ENCODE results near the gene CHD5. TPM values are rescaled to one million over a fixed set of nuclear protein-coding genes. Genes with fewer than 3 reads are reported as not detected.

The CHD5 gene
- total and polyA plus RNA-seq, 2 of the 13 experiments (the other 11 are each of a cell fraction or from before 2014, with no cell fraction given), result 0.02 to 0.21 TPM

DNA sequence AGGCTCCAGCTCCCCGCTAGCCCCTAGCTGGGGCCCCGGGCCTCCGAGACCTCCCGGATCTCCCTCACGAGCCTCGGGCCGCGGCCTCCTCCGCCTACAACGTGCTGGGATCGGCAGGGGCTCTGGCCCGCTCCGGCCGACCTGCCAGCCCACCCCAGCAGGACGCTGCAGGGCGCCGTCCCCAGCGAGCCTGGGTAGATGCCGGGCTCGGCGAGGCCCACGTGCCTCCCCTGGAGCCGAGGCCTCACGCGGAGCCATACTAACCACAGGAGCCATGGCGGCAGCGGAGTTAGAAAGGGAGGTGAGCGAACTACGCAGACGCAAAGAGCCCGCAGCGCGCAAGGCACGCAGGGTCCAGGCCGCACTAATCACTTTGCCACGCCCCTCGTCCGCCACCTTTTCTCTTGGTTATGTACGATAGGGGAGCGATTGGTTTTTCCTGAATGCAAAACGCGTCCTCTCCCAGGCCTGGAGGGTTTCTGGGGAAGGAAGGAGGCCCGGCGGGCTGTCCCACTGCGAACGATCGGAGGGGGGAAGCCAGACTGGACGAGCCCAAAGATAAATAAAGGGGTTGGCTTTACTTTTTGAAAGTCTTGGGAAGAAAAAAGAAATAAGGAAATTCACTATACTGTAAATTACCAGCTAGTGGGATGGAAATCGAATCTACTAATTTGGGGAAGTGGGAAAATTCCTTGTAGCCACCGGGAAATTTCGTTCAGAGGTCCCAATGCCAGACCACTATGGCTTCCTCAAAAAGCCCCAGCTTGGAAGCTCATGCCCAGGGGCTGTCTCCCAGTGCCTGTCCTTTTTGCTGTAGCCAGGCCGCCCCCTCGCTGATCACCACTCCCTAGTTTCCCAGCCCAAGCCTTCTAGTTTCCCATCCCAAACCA is 19.4 kb upstream of the CHD5 start, which contains the start of gene RPL22 (continued):
- TF ChIP-seq, protein P1, sequence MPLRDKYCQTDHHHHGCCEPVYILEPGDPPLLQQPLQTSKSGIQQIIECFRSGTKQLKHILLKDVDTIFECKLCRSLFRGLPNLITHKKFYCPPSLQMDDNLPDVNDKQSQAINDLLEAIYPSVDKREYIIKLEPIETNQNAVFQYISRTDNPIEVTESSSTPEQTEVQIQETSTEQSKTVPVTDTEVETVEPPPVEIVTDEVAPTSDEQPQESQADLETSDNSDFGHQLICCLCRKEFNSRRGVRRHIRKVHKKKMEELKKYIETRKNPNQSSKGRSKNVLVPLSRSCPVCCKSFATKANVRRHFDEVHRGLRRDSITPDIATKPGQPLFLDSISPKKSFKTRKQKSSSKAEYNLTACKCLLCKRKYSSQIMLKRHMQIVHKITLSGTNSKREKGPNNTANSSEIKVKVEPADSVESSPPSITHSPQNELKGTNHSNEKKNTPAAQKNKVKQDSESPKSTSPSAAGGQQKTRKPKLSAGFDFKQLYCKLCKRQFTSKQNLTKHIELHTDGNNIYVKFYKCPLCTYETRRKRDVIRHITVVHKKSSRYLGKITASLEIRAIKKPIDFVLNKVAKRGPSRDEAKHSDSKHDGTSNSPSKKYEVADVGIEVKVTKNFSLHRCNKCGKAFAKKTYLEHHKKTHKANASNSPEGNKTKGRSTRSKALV (CRISPR knock-in tag; IDR thresholded peaks at IDR 0.05), result peak; percentile 77; the same call in 1 of the 2 replicates
- TF ChIP-seq ZNF772 (CRISPR knock-in tag; IDR thresholded peaks at IDR 0.05), result peak; percentile 80
- TF ChIP-seq ZNF563 (CRISPR knock-in tag; IDR thresholded peaks at IDR 0.05), result peak; percentile 77; the same call in 1 of the 2 replicates
- TF ChIP-seq, protein P2, sequence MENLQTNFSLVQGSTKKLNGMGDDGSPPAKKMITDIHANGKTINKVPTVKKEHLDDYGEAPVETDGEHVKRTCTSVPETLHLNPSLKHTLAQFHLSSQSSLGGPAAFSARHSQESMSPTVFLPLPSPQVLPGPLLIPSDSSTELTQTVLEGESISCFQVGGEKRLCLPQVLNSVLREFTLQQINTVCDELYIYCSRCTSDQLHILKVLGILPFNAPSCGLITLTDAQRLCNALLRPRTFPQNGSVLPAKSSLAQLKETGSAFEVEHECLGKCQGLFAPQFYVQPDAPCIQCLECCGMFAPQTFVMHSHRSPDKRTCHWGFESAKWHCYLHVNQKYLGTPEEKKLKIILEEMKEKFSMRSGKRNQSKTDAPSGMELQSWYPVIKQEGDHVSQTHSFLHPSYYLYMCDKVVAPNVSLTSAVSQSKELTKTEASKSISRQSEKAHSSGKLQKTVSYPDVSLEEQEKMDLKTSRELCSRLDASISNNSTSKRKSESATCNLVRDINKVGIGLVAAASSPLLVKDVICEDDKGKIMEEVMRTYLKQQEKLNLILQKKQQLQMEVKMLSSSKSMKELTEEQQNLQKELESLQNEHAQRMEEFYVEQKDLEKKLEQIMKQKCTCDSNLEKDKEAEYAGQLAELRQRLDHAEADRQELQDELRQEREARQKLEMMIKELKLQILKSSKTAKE (CRISPR knock-in tag; IDR thresholded peaks at IDR 0.05; ENCODE audit: borderline replicate concordance), result no peak; the same call in 1 of the 2 replicates
- TF ChIP-seq, protein P3, sequence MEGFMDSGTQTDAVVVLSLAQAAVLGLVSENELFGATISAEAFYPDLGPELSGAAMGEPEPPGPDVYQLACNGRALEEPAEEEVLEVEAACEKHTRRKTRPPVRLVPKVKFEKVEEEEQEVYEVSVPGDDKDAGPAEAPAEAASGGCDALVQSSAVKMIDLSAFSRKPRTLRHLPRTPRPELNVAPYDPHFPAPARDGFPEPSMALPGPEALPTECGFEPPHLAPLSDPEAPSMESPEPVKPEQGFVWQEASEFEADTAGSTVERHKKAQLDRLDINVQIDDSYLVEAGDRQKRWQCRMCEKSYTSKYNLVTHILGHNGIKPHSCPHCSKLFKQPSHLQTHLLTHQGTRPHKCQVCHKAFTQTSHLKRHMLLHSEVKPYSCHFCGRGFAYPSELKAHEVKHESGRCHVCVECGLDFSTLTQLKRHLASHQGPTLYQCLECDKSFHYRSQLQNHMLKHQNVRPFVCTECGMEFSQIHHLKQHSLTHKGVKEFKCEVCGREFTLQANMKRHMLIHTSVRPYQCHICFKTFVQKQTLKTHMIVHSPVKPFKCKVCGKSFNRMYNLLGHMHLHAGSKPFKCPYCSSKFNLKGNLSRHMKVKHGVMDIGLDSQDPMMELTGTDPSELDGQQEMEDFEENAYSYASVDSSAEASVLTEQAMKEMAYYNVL (CRISPR knock-in tag; IDR thresholded peaks at IDR 0.05; ENCODE audit: borderline replicate concordance), result no peak; the same call in 1 of the 2 replicates
- TF ChIP-seq, protein P4, sequence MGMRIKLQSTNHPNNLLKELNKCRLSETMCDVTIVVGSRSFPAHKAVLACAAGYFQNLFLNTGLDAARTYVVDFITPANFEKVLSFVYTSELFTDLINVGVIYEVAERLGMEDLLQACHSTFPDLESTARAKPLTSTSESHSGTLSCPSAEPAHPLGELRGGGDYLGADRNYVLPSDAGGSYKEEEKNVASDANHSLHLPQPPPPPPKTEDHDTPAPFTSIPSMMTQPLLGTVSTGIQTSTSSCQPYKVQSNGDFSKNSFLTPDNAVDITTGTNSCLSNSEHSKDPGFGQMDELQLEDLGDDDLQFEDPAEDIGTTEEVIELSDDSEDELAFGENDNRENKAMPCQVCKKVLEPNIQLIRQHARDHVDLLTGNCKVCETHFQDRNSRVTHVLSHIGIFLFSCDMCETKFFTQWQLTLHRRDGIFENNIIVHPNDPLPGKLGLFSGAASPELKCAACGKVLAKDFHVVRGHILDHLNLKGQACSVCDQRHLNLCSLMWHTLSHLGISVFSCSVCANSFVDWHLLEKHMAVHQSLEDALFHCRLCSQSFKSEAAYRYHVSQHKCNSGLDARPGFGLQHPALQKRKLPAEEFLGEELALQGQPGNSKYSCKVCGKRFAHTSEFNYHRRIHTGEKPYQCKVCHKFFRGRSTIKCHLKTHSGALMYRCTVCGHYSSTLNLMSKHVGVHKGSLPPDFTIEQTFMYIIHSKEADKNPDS (CRISPR knock-in tag; IDR thresholded peaks at IDR 0.05), result no peak
- no peak; the same call in 1 of the 2 replicates for TF ChIP-seq ZNF33B (CRISPR knock-in tag; IDR thresholded peaks at IDR 0.05)
- TF ChIP-seq ZSCAN12 (CRISPR knock-in tag; IDR thresholded peaks at IDR 0.05), result peak; percentile 91
- peak; percentile 83; the same call in 1 of the 2 replicates for TF ChIP-seq CBX5 (CRISPR knock-in tag; IDR thresholded peaks at IDR 0.05; ENCODE audit: borderline replicate concordance)
- TF ChIP-seq, protein P5, sequence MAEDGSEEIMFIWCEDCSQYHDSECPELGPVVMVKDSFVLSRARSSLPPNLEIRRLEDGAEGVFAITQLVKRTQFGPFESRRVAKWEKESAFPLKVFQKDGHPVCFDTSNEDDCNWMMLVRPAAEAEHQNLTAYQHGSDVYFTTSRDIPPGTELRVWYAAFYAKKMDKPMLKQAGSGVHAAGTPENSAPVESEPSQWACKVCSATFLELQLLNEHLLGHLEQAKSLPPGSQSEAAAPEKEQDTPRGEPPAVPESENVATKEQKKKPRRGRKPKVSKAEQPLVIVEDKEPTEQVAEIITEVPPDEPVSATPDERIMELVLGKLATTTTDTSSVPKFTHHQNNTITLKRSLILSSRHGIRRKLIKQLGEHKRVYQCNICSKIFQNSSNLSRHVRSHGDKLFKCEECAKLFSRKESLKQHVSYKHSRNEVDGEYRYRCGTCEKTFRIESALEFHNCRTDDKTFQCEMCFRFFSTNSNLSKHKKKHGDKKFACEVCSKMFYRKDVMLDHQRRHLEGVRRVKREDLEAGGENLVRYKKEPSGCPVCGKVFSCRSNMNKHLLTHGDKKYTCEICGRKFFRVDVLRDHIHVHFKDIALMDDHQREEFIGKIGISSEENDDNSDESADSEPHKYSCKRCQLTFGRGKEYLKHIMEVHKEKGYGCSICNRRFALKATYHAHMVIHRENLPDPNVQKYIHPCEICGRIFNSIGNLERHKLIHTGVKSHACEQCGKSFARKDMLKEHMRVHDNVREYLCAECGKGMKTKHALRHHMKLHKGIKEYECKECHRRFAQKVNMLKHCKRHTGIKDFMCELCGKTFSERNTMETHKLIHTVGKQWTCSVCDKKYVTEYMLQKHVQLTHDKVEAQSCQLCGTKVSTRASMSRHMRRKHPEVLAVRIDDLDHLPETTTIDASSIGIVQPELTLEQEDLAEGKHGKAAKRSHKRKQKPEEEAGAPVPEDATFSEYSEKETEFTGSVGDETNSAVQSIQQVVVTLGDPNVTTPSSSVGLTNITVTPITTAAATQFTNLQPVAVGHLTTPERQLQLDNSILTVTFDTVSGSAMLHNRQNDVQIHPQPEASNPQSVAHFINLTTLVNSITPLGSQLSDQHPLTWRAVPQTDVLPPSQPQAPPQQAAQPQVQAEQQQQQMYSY (CRISPR knock-in tag; IDR thresholded peaks at IDR 0.05), result peak; percentile 53; the same call in 1 of the 2 replicates
- TF ChIP-seq ZNF839 (CRISPR knock-in tag; IDR thresholded peaks at IDR 0.05; ENCODE audit: borderline replicate concordance), result no peak
- TF ChIP-seq GABPB1 (CRISPR knock-in tag; IDR thresholded peaks at IDR 0.05), result peak; percentile 87
- TF ChIP-seq ZNF614 (CRISPR knock-in tag; IDR thresholded peaks at IDR 0.05; ENCODE audit: borderline replicate concordance), result peak; percentile 84
- TF ChIP-seq JUND (CRISPR knock-in tag; IDR thresholded peaks at IDR 0.05), result peak; percentile 81; the same call in 1 of the 2 replicates
- TF ChIP-seq BHLHE40 (IDR thresholded peaks at IDR 0.05; ENCODE audit: low read length), result peak; percentile 90

Measured in HepG2 (cell line).